ENCODE results near the gene STK38. TPM values are rescaled to one million over a fixed set of nuclear protein-coding genes. Genes with fewer than 3 reads are reported as not detected.

Gene STK38
- total RNA-seq, 2 experiments from 2014 or later, result 47.0 to 48.4 TPM

GRCh38 chr6:36580184-36580526 is 32.9 kb upstream of the STK38 start:
- no peaks in the 10 kb centered on the region for H3K9me3 Mint-ChIP-seq
- ATAC-seq (ENCODE audit: poor library complexity), result no peak
- H3K9me3 ChIP-seq (ENCODE audit: control insufficient read depth in 1 of 2, insufficient read depth in 1 of 2, low read length in 2 of 2), result no peaks in the 10 kb centered on the region
- no peaks in the 10 kb centered on the region for H3K36me3 Mint-ChIP-seq (ENCODE audit: low read depth)
- no peaks in the 10 kb centered on the region for H3K27me3 ChIP-seq (ENCODE audit: control insufficient read depth in 1 of 2, insufficient read depth in 2 of 2, low read length in 2 of 2)
- no peak overlapping the region for H3K4me3 Mint-ChIP-seq
- no peak overlapping the region for H3K4me3 ChIP-seq (ENCODE audit: low read length)
- POLR2A ChIA-PET, result interaction anchor here (1.0 to 1.7 kb wide), 8 partner anchors 14 to 86 kb away, joined by 3 to 8 read pairs (median 4); partner anchors contain the start of genes SRSF3 and STK38
- DNase-seq, result no peak
- H3K27ac ChIP-seq (ENCODE audit: low read depth in 1 of 2, low read length in 2 of 2), result no peak overlapping the region
- intact Hi-C loops (cut with DNase I, micrococcal nuclease), result no loop called here
- CTCF ChIA-PET, result interaction anchor here (0.9 to 1.9 kb wide), 12 partner anchors 13 to 157 kb away, joined by 3 to 12 read pairs (median 4); no protein-coding TSS in a partner anchor
- peaks cover 9% of the 10 kb centered on the region for H3K4me1 Mint-ChIP-seq (ENCODE audit: low read depth)
- TF ChIP-seq, protein P1, sequence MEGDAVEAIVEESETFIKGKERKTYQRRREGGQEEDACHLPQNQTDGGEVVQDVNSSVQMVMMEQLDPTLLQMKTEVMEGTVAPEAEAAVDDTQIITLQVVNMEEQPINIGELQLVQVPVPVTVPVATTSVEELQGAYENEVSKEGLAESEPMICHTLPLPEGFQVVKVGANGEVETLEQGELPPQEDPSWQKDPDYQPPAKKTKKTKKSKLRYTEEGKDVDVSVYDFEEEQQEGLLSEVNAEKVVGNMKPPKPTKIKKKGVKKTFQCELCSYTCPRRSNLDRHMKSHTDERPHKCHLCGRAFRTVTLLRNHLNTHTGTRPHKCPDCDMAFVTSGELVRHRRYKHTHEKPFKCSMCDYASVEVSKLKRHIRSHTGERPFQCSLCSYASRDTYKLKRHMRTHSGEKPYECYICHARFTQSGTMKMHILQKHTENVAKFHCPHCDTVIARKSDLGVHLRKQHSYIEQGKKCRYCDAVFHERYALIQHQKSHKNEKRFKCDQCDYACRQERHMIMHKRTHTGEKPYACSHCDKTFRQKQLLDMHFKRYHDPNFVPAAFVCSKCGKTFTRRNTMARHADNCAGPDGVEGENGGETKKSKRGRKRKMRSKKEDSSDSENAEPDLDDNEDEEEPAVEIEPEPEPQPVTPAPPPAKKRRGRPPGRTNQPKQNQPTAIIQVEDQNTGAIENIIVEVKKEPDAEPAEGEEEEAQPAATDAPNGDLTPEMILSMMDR (IDR thresholded peaks at IDR 0.05), result no peak
- no peaks in the 10 kb centered on the region for H3K36me3 ChIP-seq (ENCODE audit: insufficient read depth, low read length)
- H3K4me1 ChIP-seq (ENCODE audit: insufficient read depth, low read length), result peaks cover 6% of the 10 kb centered on the region
- no peaks in the 10 kb centered on the region for H3K27me3 Mint-ChIP-seq
- H3K27ac Mint-ChIP-seq, result no peak overlapping the region

DNA sequence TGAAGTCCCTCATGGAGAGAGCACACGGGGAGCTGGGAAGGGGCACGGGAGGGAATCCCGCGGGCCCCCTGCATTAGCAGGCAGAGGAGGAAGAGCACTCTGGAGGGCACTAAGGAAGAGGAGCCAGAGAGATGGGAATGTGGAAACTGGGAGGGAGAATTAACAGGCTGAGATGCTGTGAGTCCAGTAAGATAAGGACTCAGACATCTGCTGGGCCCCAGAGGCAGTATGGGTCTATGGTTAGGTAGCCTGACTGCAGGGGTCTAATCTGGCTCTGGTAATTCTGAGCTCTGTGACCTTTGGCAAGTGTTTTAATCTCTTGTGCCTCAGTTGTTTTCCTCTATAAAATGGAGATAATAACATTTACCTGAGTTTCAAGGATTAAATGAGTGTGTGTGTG is 31.2 kb upstream of the STK38 start:
- ChIA-PET POLR2A (interaction anchor here (1.7 kb wide), 1 partner anchor 18 kb away, joined by 4 read pairs; no protein-coding TSS in a partner anchor), CTCF (interaction anchor here (1.9 kb wide), 1 partner anchor 15 kb away, joined by 7 read pairs; no protein-coding TSS in a partner anchor)
- Mint-ChIP-seq H3K27me3 (no peaks in the 10 kb centered on the region), H3K27ac (no peak overlapping the region), H3K4me1 (ENCODE audit: low read depth) (peaks cover 9% of the 10 kb centered on the region), H3K36me3 (ENCODE audit: low read depth) (no peaks in the 10 kb centered on the region), H3K4me3 (no peak overlapping the region), H3K9me3 (no peaks in the 10 kb centered on the region)
- Histone ChIP-seq H3K9me3 (ENCODE audit: control insufficient read depth in 1 of 2, insufficient read depth in 1 of 2, low read length in 2 of 2) (no peaks in the 10 kb centered on the region), H3K27ac (ENCODE audit: low read depth in 1 of 2, low read length in 2 of 2) (no peak overlapping the region), H3K36me3 (ENCODE audit: insufficient read depth, low read length) (no peaks in the 10 kb centered on the region), H3K27me3 (ENCODE audit: control insufficient read depth in 1 of 2, insufficient read depth in 2 of 2, low read length in 2 of 2) (no peaks in the 10 kb centered on the region), H3K4me1 (ENCODE audit: insufficient read depth, low read length) (peaks cover 2% of the 10 kb centered on the region), H3K4me3 (ENCODE audit: low read length) (no peak overlapping the region)
- intact Hi-C loops (cut with DNase I, micrococcal nuclease), result loop anchor here (2.0 to 5.0 kb wide), 3 partner anchors 32 to 156 kb away; partner anchors contain the start of gene STK38 (in 1 of the 2)
- no peak for DNase-seq
- TF ChIP-seq, protein P1 (IDR thresholded peaks at IDR 0.05), result no peak
- ATAC-seq (ENCODE audit: poor library complexity), result no peak

- no peaks in the 10 kb centered on the region for H3K9me3 Mint-ChIP-seq
- no peaks in the 10 kb centered on the region for H3K27me3 ChIP-seq (ENCODE audit: control insufficient read depth in 1 of 2, insufficient read depth in 2 of 2, low read length in 2 of 2)
- no peak overlapping the region for H3K27ac ChIP-seq (ENCODE audit: low read depth in 1 of 2, low read length in 2 of 2)
- no peak overlapping the region for H3K27ac Mint-ChIP-seq
- TF ChIP-seq, protein P1 (IDR thresholded peaks at IDR 0.05), result no peak
- no peaks in the 10 kb centered on the region for H3K9me3 ChIP-seq (ENCODE audit: control insufficient read depth in 1 of 2, insufficient read depth in 1 of 2, low read length in 2 of 2)
- no peak overlapping the region for H3K4me3 ChIP-seq (ENCODE audit: low read length)
- ChIA-PET CTCF (no interaction called here), POLR2A (no interaction called here)
- intact Hi-C loops (cut with DNase I, micrococcal nuclease), result loop anchor here (2.0 to 5.0 kb wide), 3 partner anchors 31 to 156 kb away; partner anchors contain the start of gene STK38 (in 1 of the 2)
- H3K36me3 ChIP-seq (ENCODE audit: insufficient read depth, low read length), result no peaks in the 10 kb centered on the region
- H3K4me1 ChIP-seq (ENCODE audit: insufficient read depth, low read length), result peaks cover 2% of the 10 kb centered on the region
- no peak overlapping the region for H3K4me3 Mint-ChIP-seq
- no peaks in the 10 kb centered on the region for H3K36me3 Mint-ChIP-seq (ENCODE audit: low read depth)
- DNase-seq, result no peak
- ATAC-seq (ENCODE audit: poor library complexity), result no peak
- peaks cover 9% of the 10 kb centered on the region for H3K4me1 Mint-ChIP-seq (ENCODE audit: low read depth)
- H3K27me3 Mint-ChIP-seq, result no peaks in the 10 kb centered on the region
Measured at GRCh38 chr6:36578030-36578429, 30.8 kb upstream of the STK38 start.

All from CD4-positive, alpha-beta T cell (primary cell).